HG02759 (cell line): Measurements from ENCODE around the gene ACKR2.

Experiments used
- ATAC-seq: cut with Tn5 transposase; IDR thresholded peaks from one replicate; pipeline ENCODE4 v1.9.1; 2021; ENCODE audit warnings: mild to moderate bottlenecking, moderate library complexity; ENCODE audit not compliant: unreplicated experiment

Gene ACKR2

DNA sequence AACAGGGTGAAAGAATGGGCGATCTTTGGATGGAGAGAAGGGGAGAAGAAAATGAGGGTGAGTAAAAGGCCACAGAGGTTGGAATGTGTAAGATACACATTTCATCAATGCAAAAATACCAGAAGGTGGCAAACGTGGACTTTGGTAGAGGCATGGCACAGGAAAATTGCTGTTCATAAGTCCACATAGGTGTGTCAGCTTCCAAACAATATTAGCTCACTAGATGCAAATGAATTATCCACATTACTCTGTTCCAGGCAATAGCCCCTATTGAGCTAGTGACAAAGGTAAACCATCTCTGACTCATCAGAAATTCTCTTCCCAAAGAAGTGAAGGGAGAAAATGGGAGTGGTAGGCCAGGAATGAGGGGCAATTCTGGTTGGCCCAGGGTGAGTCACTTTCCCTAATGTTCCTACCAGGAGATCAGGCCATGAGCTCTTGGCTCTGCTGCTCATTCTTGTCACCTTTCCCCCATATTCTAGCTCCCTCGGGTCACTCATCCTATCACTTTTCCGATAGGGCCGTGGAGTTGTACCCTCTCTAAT, 19.9 kb downstream of the ACKR2 start:
- no peak for ATAC-seq

DNA sequence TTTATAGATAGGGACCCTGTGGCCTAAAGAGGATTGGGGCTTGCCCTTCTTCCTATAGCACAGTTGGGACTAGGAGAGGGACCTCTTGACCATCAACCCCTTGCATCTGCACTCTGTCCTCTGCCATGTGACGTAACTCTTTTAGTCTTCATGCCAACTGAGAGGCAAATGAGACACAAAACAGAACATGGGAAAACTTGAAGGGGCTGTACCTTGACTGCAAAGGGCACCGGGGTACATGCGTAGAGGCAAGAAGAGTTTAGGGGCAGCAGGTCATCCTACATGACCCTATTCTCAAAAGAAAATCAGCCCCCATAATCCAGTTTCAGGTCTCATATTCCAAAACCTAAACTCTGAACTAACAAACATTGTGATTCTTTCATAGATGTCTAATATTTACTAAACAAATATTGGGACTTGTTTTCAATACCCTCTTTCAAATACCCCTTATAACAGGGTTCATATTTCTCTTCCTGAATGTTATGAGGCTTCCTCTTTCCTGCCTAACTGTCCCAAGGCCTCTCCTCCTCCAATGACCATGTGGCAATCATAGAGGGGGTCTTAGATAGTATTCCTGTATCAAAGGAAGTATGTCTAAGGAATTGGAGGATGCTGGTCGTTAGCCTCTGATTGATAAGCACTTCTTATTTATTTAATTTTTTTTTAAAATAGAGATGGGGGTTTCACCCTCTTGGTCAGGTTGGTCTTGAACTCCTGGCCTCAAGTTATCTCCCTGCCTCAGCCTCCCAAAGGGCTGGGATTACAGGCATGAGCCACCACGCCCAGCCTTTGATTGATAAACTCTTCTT, 20.6 kb downstream of the ACKR2 start:
- no peak for ATAC-seq

DNA sequence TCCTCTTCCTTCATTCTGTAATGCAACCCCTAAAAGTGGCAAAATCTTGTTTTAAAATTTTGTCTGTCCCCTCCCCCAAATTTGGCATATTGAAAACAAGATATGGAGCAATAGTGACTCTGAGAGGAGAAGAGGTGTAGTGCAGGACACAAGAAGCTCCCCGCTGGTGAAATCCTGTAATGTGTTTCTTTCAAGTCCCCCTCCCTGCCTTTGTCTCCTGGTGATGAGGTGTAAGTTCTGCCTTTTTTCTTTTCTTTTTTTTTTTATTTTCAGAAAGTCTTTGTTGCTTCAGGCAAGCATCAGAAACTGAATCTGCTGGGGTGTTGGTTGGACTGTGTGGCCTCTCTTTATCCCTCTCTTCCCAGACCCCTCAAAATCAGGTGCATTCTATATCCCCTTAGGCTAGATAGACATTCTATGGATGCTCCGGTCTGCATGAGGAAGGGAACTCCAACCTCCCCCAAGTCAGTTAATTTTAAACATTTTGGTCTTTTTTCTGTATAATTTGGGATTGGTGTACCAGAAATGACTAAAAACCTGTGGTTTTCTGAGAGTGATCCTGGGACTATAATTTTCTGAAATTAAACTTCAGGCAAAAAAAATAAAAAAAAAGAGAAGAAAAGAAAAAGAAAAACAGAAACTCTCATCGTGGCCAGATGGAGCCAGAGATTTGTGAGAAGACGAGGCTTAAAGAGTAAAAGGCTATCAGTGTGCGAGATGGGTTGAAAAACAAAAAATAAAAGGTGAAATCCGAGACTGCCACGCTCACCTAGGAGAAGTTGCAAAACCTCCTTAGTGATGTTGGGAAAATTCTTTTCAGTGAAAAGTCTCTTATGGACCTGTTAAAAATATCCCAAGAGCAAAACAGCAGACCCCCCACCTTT, 21.4 kb downstream of the ACKR2 start:
- ATAC-seq = no peak

DNA sequence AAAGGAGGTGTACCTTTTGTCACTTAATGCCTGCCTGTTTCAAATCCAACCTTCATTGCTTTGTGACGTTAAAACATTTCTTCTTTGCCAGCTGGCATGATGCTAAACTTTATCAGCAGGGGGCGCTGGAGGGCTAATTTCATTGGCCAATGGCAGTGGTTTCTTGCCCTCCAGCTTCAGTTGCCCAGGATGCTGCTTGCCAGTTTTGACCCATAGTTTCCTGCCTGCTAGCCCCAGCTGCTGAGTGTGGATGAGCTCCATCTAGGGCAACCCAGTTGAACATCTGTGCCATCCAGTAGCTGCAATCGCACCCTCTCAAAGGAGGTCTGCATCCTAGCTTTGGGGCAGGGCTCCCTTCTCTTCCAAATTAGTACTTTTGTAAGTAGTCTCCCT, 22.1 kb downstream of the ACKR2 start:
- no peak for ATAC-seq

DNA sequence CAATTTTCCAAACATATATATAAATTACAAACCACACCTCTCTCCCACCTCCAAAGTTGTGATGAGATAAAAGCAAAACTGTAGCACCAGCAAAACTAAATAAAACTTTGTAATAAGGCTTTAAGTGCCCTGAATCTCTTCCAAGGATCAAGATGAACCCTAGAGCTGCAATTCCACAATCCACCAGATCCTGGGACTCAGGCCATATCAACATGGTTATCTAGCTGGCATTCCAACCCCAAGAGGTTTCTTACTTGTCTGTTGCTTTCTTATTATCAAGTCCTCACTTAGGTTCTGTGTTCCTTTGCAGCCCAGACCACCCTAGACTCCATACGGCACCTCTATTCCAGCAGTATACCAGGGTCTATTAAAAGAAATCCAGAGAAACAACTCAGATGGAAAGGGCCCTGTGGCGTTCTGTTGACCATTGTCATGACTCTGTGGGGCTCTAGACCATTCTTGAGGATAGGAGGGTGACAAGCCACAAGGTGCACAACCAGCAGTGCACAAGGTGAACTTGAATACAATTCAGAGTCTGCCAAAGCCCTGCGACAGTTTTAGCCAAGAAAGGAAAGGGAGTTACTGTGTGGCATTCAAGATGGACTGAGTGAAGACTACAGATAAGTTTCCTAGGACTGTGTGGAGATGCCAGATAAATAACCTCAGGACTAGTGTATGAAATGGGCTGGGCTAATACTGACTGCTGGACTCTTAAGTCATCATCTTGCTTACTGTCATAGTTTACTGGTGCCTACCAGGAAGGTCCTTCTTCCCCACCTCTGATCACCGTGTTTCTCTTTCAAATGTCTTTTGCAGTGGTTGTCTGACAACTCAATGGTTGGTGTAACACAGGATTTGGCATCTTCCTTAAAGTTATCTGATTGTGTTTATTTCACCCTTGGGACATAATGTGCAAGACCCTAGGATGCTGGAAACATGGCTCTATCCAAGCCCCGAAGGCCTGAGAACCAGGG, 27.2 kb downstream of the ACKR2 start:
- no peak for ATAC-seq

DNA sequence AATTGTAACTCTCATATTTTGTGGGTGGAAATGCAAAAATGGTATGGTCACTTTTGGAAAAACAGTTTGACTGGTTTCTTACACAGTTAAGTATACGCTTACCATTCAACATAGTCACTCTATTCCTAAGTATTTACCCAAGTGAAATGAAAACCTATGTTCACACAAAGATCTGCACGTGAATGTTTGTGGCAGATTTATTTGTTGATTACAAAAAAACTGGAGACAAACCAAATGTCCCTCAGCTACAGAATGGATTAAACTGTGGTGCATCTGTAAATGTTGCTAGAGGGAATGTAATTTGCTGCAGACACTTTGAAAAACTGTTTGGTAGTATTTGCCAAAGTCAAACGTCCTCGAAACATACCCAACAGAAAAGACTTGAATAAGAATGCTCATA, 29.3 kb downstream of the ACKR2 start:
- ATAC-seq = no peak

DNA sequence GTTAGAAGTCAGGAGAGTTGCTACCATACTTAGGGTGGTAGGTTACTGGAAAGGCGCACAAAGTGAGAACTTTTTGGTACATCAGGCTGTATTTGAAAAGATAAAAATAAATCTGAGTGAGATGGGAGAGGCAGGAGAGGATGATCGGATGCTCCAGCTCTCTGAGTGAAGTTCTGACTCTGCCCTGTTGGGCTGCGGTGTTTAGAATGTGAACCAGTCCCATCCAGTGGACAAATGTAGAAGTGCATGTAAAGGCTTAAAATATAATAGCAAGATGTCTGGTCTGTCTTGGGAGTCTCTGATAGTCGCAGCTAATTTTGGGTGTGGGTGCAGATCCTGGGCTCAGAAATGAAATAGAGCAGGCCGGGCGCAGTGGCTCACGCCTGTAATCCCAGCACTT, 30.4 kb downstream of the ACKR2 start:
- peak; percentile 82 for ATAC-seq

DNA sequence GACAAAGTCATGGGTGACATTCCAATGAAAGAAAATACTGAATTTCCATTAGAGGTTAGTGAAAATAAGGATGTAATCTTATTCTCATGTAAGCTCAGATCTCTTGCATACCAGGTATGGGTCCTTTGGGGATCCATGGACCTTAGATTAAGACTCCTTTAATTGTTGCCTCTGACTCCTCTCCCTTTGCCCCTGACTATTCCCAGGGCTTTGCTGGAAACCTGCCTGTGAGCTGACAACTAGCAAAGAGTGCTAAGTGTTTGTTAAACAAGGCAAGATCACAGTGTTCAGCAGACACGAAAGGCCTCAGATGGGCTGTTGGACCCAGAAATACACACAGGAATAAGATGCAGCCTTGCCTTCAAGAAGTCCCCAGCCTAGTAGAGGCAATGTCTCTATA, 32.1 kb downstream of the ACKR2 start:
- ATAC-seq = no peak

DNA sequence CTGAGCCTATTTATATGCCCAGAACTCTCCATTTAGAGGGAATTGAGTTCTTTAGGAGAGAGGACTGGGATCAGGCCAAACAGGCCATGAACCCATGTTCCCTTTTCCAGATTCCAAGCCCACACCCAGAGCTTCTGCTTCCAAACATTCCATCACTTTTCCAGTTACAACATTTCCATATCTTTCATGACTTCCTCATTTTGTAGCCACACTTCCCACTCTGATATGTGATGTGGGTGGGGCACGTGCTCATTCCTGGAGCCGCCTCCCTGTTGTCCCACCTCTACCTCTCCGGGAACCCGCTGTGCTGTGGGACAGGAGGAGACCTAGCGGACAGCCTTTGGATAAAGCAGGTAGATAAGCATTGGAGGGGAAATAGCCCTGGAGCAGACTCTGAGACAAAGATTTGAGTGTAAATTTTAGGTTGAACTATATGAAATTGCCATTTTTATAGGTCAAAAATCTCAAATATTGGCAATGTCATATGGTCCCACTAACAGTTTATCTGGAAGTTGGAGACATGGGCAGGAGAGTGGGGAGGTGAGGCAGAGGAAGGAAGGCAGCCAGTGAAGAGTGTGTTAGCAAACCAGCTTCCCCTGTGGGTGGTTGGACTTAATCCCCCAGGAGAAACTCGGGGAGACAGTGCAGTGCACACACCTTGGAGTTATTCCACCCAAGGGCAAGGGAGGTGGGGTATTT, 34.6 kb downstream of the ACKR2 start:
- ATAC-seq = no peak

DNA sequence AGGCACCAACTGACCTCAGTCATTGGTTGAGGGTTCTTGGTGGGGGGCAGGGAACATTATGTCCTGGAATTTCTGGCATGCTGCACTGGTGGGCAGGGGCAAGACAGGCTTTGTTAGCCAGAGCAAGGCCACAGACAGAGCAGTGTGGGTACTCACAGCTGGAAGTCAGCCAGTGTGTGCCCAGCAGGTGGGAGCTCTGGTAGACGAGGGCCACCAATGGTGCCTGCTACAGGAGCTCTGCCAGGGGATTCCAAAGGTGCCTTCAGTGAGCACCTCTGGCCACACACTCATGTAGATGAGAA, 35.1 kb downstream of the ACKR2 start:
- ATAC-seq = no peak

DNA sequence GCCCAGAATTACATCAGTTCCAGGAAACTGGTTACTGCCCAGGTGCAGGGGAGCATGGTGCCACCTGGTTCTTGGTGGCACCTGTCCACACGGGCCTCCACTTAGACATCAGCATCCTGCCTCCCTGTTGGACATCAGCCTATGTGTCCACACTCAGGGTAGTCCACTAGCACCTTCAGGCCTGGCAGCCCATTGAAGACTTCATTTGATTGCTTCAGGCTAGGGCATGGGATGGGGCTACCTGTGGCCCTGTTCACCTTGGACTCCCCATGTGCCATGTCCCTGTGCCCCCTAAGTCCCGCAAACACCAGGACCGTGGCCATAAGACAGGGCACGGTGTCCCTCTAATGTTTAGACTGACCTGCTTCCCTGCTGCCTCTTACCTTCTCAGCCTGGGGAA, 35.6 kb downstream of the ACKR2 start:
- ATAC-seq = no peak

DNA sequence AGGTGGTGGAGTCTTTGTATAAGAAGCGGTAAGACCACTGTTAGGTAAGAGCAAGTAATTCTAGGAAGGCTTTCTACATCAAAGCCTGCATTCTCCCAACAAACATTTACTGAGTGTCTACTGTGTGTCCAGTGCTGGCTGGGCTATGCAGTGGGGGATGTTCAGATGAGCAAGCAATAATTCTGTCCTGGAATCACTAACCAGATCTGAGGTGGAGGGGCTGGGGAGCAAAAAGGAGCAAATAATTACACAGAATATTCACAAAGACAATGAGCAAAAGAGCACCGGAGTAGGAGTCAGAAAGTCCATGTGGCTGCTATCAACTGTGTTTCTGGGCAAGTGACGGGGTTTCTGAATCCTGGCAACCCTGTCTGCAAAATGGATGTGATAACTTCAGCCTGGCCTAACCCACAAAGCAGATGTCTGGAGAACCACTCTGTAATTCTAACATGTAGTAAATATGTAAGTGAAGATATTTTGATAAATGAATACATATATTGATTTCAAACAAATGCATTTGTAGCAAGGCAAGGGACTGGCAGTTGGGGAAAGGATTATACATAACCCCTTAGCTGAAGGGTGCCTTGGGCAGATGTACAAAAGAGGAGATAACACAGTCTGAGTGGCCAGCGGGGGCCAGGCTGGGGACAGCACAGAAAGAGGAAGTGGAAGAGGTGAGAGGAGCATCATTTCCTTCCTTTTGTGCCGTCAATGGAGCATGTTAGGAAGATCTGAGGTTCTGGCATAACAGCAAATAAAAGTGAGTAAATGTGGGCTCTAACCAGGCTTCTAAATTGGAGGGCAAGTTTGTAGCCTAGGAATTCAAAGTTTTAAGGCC, 37.7 kb downstream of the ACKR2 start:
- no peak for ATAC-seq

DNA sequence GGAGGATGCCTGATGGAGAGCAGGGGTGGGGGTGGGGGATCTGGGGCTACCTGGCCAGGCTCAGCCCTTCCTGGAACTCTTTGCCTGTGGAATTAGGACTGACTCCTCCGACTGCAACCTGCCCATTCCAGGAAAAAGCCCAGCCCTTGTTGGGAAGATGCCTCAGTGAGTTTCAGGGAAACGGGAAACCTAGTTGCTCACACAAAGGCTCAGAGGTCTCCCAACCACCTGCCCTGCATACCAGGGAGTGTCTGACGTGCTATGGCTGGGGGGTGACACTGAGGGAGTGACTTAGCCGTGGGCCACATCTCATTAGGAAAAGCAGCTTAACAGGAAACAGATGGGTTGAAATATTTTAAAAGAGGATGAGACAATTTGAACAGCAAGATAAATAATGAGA, 38.5 kb downstream of the ACKR2 start:
- no peak for ATAC-seq

DNA sequence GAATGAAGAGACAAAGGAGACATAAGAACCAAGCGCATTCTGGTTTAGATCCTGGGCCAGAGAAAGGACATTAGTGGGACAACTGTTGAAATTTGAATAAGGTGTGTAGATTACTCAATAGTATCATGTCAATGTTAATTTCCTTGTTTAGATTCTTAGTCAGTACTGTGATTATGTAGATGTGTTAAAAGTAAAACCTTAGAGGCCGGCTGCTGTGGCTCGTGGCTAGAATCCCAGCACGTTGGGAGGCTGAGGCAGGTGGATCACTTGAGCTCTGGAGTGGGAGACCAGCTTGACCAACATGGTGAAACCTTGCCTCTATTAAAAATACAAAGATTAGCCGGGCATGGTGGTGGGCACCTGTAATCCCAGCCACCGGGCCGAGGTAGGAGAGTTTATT, 39.8 kb downstream of the ACKR2 start:
- no peak for ATAC-seq

DNA sequence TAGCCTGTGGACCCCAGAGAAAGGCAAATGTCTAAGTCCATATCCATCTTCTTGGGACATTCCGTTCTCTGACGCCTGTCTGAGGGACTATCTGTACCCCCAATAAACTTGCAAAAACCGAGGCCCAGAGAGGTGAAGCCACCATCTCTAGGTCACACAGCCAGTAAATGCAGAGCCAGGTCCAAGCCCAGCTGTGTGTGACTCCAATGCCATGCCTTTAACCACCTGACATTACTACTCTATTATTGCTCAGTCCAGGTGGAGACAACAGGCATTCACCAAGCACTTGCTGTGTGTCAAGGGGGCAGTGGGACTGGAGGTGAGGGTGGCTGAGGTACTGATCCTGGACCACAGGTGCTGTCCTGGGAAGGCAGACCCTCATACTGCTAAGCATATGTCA, 41.0 kb downstream of the ACKR2 start:
- no peak for ATAC-seq

DNA sequence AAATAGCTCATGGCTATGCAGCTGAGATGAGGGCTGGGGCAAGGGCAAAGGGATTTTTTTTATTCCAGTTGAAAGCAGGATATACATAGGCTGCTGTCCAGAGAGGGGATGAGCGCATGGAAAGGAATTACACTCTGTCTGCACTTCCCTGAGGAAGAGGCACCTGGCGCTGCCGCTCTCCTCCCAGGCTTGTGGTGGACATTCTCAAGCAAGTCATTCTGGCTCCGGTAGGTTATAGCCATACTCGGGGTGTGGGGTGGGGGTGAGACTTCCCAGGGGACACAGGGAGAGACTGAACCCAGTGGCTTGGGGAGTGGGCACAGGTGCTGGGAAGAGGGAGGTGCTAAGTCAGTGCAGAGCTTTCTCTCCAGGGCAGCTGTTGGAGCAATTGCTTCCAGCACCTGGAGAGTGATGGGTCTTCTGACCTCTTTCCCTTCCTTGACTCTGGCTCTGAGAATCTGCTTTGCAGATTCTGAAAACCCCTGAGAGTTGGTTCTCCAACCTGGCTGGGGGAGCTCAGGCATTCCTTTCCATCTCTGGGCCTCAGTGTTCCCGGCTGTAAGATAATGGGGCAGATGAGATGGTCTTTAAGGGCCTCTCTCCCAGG, 42.1 kb downstream of the ACKR2 start:
- ATAC-seq = no peak

DNA sequence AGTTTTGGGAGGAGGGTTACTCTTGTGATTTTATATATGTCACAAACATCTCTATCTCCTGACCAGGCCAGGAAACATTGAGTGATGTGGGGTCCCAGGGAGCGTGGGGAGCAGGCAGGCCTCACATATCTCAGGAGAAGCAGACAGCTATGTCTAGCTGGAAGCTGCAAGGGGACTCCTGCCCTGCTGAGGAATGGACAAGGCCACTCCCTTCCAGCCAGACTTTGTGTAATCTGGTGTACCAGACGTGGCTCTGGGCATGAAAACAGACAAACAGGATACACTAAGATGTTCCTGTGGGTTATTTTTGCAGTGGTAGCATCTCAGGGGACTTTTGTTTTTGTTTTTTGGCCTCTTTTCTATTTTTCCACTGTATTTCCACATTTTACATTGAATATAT, 43.2 kb downstream of the ACKR2 start:
- ATAC-seq = no peak

DNA sequence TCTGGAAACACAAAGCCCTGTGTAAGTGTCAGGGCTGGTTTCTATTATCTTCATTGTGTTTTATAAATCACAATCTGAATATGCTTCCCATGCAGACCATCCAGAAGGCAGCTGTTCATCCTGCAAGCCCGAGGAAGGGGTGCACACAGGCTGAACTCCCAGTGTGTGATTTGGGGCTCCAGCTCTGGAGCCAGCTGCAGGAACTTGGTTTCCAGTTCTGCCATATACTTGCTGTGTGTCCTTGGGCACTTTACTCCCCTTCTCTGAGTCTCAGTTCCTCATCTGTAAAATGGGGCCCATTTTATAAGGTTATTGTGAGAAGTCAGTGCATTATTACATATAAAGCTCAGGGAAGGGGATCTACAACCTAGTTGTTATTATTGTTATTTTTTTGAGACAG, 43.8 kb downstream of the ACKR2 start:
- ATAC-seq = no peak

DNA sequence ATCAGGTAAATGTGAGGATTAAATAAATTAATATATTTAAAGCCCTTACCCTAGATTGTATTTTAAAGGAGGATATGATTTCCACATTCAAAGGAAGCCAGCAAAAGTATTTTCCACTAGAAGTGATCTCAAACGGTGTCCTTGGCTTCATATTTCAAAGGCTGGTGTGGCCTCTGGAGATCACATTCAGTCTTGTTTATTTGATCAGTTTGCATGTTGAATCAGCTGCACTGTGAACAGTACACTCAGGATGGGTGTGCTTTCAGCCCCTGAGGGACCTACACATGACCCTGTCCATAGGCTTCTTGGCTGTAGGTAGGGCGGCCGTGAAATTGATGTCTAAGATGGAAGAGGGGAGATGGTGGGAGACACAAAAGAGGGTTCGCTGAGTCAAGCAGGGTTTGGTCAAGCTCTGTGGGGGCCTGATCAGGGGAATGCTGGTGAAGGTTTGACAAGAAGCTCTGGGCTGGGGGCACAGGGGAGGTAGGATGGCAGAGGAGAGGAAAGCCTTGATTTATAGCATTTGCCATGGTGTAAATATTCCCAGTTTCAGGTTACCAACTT, 44.6 kb downstream of the ACKR2 start:
- no peak for ATAC-seq
